ENCODE data around the gene CPSF4L. TPM values are rescaled to one million over a fixed set of nuclear protein-coding genes. Genes with fewer than 3 reads are reported as not detected.

CPSF4L gene
- total and polyA plus RNA-seq, 2 of the 13 experiments (the other 11 are each of a cell fraction or from before 2014, with no cell fraction given), result 0.73 to 1.6 TPM

DNA sequence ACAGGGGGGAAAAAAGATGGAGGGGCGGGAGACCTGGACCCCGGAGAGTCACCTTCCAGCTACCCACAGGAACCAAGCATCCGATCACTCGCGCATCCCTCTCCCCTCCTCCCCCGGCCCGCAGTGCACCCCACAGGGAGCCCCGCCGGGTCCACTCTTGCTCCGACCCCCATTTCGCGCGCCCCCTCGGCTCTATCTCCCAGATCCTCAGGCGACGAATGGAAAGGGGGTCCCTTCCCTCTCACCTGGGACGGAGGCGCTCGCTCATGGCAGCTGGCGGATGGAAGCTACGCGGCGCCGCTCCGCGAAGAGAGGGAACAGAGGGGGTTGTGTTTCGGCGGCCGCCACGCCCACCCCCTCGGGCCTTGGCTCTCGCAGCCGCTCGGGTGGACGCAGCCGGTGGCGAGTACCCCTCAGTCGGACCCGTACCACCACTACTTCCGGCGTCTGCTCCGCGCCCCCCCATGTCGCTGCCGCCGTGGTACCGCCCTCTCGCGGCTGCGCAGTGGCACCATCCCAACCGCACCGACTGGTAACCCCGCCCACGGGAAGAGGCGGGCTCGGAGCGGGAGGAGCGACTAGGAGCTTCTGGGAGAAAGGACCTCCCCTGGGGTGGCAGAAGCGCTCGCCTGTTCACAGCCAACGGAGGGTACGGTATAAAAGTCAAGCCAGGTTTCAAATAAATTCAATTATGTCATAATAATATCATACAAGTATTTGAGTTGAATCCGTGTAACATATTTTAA is 29.7 kb downstream of the CPSF4L start (continued):
- TF ChIP-seq DR1 (CRISPR knock-in tag; IDR thresholded peaks at IDR 0.05) (peak; percentile 92), KLF12 (CRISPR knock-in tag; IDR thresholded peaks at IDR 0.05; ENCODE audit: borderline replicate concordance) (peak; percentile 96), ZNF441 (CRISPR knock-in tag; IDR thresholded peaks at IDR 0.05; ENCODE audit: borderline replicate concordance) (peak; percentile 83), SRSF1 (optimal IDR thresholded peaks at IDR 0.05; ENCODE audit: low read depth, low read length) (no peak), AGO2 (optimal IDR thresholded peaks at IDR 0.05; ENCODE audit: low read depth, low read length) (peak; percentile 54), ZNF235 (CRISPR knock-in tag; IDR thresholded peaks at IDR 0.05; ENCODE audit: borderline replicate concordance) (peak; percentile 57), ZNF629 (CRISPR knock-in tag; conservative IDR thresholded peaks at IDR 0.05) (0 out of 2 replicates have a peak, but pooled peaks have one; percentile 46), SETDB1 (CRISPR knock-in tag; IDR thresholded peaks at IDR 0.05; ENCODE audit: borderline replicate concordance) (0 out of 2 replicates have a peak, but pooled peaks have one; percentile 54), ZNF619 (CRISPR knock-in tag; IDR thresholded peaks at IDR 0.05) (peak; percentile 48; the same call in 1 of the 2 replicates), ZNF883 (CRISPR knock-in tag; IDR thresholded peaks at IDR 0.05; ENCODE audit: not compliant biosample characterization) (peak; percentile 73), ZNF567 (CRISPR knock-in tag; IDR thresholded peaks at IDR 0.05; ENCODE audit: borderline replicate concordance) (peak; percentile 48), MXI1 (IDR thresholded peaks at IDR 0.05; ENCODE audit: borderline replicate concordance, low read depth, low read length) (peak; percentile 88; the same call in 2 of the 3 replicates), SIN3A (IDR thresholded peaks at IDR 0.05; ENCODE audit: borderline replicate concordance, low read depth, low read length) (peak; percentile 92; the same call in 1 of the 2 replicates), HES4 (CRISPR knock-in tag; IDR thresholded peaks at IDR 0.05; ENCODE audit: borderline replicate concordance) (peak; percentile 61; the same call in 1 of the 2 replicates), ZNF180 (CRISPR knock-in tag; IDR thresholded peaks at IDR 0.05; ENCODE audit: borderline replicate concordance, low read depth) (0 out of 2 replicates have a peak, but pooled peaks have one; percentile 57)
- TF ChIP-seq, protein P1, sequence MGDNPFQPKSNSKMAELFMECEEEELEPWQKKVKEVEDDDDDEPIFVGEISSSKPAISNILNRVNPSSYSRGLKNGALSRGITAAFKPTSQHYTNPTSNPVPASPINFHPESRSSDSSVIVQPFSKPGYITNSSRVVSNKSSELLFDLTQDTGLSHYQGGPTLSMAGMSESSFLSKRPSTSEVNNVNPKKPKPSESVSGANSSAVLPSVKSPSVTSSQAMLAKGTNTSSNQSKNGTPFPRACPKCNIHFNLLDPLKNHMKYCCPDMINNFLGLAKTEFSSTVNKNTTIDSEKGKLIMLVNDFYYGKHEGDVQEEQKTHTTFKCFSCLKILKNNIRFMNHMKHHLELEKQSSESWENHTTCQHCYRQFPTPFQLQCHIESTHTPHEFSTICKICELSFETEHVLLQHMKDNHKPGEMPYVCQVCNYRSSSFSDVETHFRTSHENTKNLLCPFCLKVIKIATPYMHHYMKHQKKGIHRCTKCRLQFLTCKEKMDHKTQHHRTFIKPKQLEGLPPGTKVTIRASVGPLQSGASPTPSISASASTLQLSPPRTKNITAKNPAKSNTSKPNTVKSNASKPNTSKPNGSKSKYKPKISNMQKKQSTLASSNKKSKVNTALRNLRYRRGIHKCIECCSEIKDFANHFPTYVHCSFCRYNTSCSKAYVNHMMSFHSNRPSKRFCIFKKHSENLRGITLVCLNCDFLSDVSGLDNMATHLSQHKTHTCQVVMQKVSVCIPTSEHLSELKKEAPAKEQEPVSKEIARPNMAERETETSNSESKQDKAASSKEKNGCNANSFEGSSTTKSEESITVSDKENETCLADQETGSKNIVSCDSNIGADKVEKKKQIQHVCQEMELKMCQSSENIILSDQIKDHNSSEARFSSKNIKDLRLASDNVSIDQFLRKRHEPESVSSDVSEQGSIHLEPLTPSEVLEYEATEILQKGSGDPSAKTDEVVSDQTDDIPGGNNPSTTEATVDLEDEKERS (CRISPR knock-in tag; IDR thresholded peaks at IDR 0.05), result peak; percentile 87
- TF ChIP-seq, protein P2, sequence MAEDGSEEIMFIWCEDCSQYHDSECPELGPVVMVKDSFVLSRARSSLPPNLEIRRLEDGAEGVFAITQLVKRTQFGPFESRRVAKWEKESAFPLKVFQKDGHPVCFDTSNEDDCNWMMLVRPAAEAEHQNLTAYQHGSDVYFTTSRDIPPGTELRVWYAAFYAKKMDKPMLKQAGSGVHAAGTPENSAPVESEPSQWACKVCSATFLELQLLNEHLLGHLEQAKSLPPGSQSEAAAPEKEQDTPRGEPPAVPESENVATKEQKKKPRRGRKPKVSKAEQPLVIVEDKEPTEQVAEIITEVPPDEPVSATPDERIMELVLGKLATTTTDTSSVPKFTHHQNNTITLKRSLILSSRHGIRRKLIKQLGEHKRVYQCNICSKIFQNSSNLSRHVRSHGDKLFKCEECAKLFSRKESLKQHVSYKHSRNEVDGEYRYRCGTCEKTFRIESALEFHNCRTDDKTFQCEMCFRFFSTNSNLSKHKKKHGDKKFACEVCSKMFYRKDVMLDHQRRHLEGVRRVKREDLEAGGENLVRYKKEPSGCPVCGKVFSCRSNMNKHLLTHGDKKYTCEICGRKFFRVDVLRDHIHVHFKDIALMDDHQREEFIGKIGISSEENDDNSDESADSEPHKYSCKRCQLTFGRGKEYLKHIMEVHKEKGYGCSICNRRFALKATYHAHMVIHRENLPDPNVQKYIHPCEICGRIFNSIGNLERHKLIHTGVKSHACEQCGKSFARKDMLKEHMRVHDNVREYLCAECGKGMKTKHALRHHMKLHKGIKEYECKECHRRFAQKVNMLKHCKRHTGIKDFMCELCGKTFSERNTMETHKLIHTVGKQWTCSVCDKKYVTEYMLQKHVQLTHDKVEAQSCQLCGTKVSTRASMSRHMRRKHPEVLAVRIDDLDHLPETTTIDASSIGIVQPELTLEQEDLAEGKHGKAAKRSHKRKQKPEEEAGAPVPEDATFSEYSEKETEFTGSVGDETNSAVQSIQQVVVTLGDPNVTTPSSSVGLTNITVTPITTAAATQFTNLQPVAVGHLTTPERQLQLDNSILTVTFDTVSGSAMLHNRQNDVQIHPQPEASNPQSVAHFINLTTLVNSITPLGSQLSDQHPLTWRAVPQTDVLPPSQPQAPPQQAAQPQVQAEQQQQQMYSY (CRISPR knock-in tag; IDR thresholded peaks at IDR 0.05), result no peak
- TF ChIP-seq, protein P3, sequence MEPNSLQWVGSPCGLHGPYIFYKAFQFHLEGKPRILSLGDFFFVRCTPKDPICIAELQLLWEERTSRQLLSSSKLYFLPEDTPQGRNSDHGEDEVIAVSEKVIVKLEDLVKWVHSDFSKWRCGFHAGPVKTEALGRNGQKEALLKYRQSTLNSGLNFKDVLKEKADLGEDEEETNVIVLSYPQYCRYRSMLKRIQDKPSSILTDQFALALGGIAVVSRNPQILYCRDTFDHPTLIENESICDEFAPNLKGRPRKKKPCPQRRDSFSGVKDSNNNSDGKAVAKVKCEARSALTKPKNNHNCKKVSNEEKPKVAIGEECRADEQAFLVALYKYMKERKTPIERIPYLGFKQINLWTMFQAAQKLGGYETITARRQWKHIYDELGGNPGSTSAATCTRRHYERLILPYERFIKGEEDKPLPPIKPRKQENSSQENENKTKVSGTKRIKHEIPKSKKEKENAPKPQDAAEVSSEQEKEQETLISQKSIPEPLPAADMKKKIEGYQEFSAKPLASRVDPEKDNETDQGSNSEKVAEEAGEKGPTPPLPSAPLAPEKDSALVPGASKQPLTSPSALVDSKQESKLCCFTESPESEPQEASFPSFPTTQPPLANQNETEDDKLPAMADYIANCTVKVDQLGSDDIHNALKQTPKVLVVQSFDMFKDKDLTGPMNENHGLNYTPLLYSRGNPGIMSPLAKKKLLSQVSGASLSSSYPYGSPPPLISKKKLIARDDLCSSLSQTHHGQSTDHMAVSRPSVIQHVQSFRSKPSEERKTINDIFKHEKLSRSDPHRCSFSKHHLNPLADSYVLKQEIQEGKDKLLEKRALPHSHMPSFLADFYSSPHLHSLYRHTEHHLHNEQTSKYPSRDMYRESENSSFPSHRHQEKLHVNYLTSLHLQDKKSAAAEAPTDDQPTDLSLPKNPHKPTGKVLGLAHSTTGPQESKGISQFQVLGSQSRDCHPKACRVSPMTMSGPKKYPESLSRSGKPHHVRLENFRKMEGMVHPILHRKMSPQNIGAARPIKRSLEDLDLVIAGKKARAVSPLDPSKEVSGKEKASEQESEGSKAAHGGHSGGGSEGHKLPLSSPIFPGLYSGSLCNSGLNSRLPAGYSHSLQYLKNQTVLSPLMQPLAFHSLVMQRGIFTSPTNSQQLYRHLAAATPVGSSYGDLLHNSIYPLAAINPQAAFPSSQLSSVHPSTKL (CRISPR knock-in tag; IDR thresholded peaks at IDR 0.05), result peak; percentile 61

All from HepG2 (cell line).